ENCODE results near the gene ADGRV1.
"Not testable (repeated sequence)": the region's sequence is repeated elsewhere in the genome, so short reads cannot be mapped to it uniquely, and the experiment has no call there.

Gene ADGRV1

DNA sequence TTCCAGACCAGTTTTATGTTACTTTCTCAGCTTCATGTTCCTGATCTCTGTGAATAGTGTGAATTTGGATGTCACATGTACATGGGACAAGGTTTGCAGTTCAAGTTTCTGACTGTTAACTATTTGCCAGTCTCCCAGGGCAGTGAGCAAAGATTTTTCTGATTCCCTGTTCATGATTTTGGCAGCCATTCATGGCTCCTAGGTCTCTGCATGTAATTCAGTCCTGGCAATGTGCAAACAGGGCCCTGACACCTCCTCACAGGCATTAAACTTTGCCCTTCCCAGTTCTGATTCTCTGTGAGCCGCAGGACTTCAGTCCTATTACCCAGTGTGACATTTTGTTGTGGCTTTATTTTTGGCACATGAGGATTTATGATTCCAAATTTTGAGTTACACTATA lies 474.8 kb downstream of the ADGRV1 start:
- no peak overlapping the region for H3K27ac ChIP-seq
- TF ChIP-seq ZFX (IDR thresholded peaks at IDR 0.05; ENCODE audit: borderline replicate concordance), result no peak
- TF ChIP-seq, protein P1, sequence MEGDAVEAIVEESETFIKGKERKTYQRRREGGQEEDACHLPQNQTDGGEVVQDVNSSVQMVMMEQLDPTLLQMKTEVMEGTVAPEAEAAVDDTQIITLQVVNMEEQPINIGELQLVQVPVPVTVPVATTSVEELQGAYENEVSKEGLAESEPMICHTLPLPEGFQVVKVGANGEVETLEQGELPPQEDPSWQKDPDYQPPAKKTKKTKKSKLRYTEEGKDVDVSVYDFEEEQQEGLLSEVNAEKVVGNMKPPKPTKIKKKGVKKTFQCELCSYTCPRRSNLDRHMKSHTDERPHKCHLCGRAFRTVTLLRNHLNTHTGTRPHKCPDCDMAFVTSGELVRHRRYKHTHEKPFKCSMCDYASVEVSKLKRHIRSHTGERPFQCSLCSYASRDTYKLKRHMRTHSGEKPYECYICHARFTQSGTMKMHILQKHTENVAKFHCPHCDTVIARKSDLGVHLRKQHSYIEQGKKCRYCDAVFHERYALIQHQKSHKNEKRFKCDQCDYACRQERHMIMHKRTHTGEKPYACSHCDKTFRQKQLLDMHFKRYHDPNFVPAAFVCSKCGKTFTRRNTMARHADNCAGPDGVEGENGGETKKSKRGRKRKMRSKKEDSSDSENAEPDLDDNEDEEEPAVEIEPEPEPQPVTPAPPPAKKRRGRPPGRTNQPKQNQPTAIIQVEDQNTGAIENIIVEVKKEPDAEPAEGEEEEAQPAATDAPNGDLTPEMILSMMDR (IDR thresholded peaks at IDR 0.05), result no peak

DNA sequence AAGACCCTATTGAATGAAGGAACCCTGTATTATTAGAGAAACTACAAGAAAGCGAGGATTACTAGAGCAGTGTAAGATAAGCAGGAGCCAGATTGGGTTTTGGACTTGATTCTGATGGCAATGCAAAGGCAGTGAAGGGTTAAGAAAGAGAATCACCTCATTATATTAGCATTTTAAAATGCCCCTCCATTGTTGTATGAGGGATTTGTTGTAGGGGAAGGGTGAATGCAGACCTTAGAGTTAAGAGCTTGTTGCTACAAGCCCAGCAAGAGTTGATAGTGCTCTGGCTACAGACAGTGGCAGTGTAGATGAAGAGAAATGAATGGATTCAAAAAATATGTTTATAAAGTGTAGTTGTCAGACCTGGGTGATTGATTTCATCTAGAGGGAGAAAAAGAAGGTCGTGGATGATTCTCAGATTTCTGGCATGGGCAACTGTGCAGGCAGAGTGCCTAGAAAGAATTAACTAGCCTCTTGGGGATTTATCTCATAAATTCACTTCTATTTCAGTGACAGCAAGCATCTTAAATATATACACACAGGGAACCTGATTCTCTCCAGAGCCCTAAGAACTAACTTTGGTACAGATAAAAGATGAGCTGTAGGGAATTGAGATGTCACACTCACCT lies 479.7 kb downstream of the ADGRV1 start:
- TF ChIP-seq ZFX (IDR thresholded peaks at IDR 0.05; ENCODE audit: borderline replicate concordance), result no peak
- TF ChIP-seq, protein P1 (IDR thresholded peaks at IDR 0.05), result no peak
- H3K27ac ChIP-seq, result no peak overlapping the region

DNA sequence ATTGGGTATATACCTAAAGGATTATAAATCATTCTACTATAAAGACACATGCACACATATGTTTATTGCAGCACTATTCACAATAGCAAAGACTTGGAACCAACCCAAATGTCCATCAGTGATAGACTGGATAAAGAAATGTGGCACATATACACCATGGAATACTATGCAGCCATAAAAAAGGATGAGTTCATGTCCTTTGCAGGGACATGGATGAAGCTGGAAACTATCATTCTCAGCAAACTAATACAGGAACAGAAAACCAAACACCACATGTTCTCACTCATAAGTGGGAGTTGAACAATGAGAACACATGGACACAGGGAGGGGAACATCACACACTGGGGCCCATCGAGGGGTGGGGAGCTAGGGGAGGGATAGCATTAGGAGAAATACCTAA lies 482.5 kb downstream of the ADGRV1 start:
- not testable (repeated sequence) for H3K27ac ChIP-seq

DNA sequence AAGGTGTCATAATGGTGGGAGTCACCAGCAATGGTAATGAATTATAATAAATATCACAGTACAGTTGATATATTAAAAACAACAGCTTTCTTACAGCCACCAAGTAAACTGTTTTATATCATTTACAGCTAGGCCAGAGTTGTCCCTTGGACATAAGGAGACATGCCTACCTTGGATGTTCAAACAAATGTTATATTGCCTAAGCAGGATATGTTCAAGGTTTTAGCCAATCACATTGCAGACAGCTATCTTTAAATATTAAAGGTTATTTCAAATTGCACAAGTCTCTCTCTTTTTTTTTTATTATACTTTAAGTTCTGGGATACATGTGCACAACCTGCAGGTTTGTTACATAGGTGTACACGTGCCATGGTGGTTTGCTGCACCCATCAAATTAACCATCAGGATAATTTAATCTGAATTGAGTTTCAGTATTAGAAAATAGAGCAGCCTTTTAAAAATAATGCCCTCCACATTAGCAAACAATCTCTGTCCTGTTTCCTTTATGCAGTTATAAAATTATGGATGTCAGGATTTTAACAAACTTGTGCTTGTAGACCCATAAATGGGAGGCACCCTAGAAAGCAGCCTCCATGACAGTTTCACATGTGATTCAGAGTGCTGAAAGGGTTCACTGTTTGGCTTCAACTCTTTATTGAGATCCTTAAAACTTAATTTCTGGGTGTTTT lies 483.8 kb downstream of the ADGRV1 start:
- H3K27ac ChIP-seq, result no peak overlapping the region
- TF ChIP-seq, protein P1 (IDR thresholded peaks at IDR 0.05), result no peak
- no peak for TF ChIP-seq ZFX (IDR thresholded peaks at IDR 0.05; ENCODE audit: borderline replicate concordance)

DNA sequence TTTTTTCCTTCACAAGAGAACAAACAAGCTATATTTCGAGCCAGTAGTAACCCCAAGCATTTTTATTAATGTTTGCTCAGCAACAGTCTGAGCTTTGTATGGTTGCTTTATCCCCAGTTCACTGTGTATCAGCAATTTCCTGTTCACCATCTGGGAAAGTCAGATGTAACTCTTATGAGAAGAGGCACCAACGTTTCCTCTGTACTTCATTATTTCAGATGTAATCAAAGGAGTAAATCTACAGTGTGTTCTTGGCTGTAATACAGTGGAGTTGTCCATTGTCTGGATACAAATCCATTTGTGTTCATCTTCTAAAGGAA lies 484.3 kb downstream of the ADGRV1 start:
- H3K27ac ChIP-seq, result no peak overlapping the region
- no peak for TF ChIP-seq ZFX (IDR thresholded peaks at IDR 0.05; ENCODE audit: borderline replicate concordance)

DNA sequence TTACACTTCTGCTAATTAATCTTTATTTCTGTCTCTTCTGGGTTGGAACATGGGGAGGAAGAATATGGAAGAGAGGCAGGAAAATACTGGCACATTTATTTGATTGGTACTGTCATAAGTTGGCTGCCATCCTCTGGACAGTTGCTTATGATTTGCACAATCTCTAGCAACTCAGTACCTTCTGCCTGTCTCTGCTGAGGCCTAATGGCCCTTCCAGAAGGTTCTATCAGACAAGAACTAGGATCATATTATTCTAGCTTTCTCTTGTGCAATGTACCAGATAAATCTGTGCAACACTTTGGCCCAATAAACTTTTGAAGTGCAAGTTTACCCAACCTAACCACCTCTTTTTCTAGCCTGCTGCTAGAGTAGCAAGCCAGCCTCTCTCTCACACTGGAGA lies 489.5 kb downstream of the ADGRV1 start:
- no peak overlapping the region for H3K27ac ChIP-seq
- TF ChIP-seq ZFX (IDR thresholded peaks at IDR 0.05; ENCODE audit: borderline replicate concordance), result no peak
- TF ChIP-seq, protein P1 (IDR thresholded peaks at IDR 0.05), result no peak

DNA sequence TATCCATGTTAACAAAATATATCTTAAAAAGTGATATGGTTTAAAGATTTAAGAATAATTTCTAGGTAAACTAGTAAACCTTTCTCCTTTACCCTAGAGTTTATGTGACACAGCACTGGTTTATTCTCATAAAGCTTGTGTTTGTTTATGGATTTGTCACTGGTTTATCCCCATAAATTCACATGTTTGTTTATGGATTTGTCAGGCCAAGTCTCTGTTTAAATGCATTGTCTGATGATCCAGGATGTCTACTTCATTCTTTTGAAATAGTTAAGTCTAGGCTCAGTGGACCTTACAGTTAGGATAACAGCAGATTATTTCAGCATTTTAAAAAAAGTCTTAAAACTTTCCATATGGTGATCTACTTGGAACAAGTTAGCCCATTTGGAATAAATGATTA lies 490.5 kb downstream of the ADGRV1 start:
- TF ChIP-seq ZFX (IDR thresholded peaks at IDR 0.05; ENCODE audit: borderline replicate concordance), result no peak
- TF ChIP-seq, protein P1 (IDR thresholded peaks at IDR 0.05), result no peak
- H3K27ac ChIP-seq, result no peak overlapping the region

DNA sequence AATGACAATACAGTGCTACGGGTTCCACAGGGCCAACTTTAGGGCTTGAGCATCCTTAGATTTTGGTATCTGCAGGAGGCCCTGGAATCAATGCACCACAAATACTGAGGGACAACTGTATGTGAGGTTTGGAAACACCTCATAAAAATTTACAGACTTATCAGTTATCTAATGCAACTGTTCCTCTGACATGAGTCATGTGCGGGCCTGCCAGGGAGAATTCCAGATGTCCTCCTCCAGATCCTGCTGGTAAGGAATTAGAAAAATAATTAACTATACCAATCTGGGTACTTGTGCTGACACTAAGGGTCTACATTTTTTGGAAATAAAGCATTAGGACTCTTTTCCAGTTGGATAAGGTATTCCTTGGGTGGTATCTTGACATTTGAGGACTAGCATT lies 491.2 kb downstream of the ADGRV1 start:
- TF ChIP-seq ZFX (IDR thresholded peaks at IDR 0.05; ENCODE audit: borderline replicate concordance), result no peak
- TF ChIP-seq, protein P1 (IDR thresholded peaks at IDR 0.05), result no peak
- H3K27ac ChIP-seq, result no peak overlapping the region

DNA sequence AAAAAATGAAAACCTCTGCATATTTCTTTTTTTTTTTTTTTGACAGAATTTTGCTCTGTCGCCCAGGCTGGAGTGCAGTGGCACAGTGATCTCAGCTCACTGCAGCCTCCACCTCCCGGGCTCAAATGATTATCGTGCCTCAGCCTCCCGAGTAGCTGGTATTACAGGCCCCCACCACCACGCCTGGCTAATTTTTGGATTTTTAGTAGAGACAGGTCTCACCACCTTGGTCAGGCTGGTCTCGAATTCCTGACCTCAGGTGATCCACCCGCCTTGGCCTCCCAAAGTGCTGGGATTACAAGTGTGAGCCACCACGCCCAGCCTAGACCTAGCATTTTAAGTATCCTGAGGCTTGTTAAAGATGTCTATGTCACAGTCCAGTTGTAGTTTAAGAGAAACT lies 493.8 kb downstream of the ADGRV1 start:
- H3K27ac ChIP-seq, result not testable (repeated sequence)

Data from 22Rv1 (cell line).